IPS-18a (cell line): ENCODE measurements around the gene ANK2.
A peak's percentile ranks its signal among the peaks of the same experiment; 100 is the strongest.

ENCODE experiments used
- H3K27ac ChIP-seq: one replicate; pipeline ENCODE4 v1.5.1; 2013; ENCODE audit warnings: low read length
- H3K27me3 ChIP-seq: one replicate; pipeline ENCODE4 v1.6.1; 2013; ENCODE audit warnings: mild to moderate bottlenecking, low read length; ENCODE audit not compliant: control insufficient read depth, insufficient read depth
- H3K36me3 ChIP-seq: one replicate; pipeline ENCODE4 v1.6.1; 2013; ENCODE audit warnings: low read depth, low read length; ENCODE audit not compliant: control insufficient read depth
- H3K4me1 ChIP-seq: one replicate; pipeline ENCODE4 v1.6.1; 2013; ENCODE audit warnings: low read depth, low read length; ENCODE audit not compliant: control insufficient read depth
- H3K4me3 ChIP-seq: one replicate; pipeline ENCODE4 v1.5.1; 2013; ENCODE audit warnings: low read length
- H3K9ac ChIP-seq: one replicate; pipeline ENCODE4 v1.6.1; 2013; ENCODE audit warnings: mild to moderate bottlenecking, low read length, moderate library complexity
- H3K9me3 ChIP-seq: one replicate; pipeline ENCODE4 v1.6.1; 2013; ENCODE audit warnings: low read depth, low read length; ENCODE audit not compliant: control insufficient read depth

ANK2 gene

DNA sequence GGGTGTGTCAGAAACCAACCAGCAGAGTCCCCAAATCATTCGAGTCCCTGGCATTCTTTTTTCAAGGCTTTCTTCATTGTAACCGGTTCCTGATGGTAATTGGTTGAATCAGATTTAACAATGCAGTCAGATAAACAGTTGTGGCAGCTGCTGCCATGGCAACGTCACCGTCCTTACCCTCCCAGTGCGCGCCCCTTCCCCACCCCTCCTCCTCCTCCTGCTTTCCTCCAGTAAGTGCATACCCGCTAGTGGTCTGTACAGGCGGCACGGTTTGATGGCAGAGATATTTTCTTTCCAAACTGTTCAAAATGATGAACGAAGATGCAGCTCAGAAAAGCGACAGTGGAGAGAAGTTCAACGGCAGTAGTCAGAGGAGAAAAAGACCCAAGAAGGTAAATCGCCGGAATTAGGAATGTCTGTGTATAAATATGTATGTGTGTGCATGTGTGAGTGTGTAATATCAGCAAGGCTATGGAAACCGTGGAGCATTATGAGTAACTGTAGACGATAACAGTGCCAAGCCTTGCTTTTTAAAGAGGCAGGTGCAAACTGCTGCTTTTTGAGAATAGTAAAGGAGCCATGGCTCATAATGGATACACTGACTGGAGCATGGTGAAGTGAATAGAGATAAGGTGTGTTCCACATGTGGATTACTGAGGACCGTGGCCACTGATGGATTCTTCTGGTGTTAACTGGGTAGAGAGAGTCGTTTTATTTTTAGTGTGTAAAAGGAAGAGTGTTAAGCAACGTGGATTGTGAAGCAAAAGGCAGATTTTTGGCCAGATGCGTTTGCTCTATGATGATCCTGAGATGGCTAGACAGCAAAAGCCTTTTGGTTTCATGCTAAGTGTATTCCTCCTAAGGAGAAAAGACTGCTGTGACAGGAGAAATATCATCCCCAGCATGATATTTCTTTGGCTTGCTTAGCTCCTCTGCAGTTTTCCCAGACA lies at the start of gene ANK2:
TSS of gene ANK2 (plus strand) at position 233 of the 950 bp plus-strand sequence. CDS start at position 309, 76 bp downstream.
- H3K27me3 ChIP-seq: no peaks in the 10 kb centered on the region
- no peaks in the 10 kb centered on the region for H3K36me3 ChIP-seq
- peaks cover 24% of the 10 kb centered on the region for H3K4me1 ChIP-seq
- no peaks in the 10 kb centered on the region for H3K9me3 ChIP-seq
- H3K4me3 ChIP-seq: peak within 1 kb of the TSS; percentile 55
- H3K9ac ChIP-seq: peak within 1 kb of the TSS; percentile 42
- H3K27ac ChIP-seq: peak within 1 kb of the TSS; percentile 28

GRCh38 chr4:113003841-113004240 lies 45.6 kb upstream of the ANK2 start:
- H3K4me3 ChIP-seq: no peak overlapping the region
- no peak overlapping the region for H3K9ac ChIP-seq
- no peak overlapping the region for H3K27ac ChIP-seq
- no peaks in the 10 kb centered on the region for H3K36me3 ChIP-seq
- H3K9me3 ChIP-seq: no peaks in the 10 kb centered on the region
- no peaks in the 10 kb centered on the region for H3K27me3 ChIP-seq
- peaks cover 7% of the 10 kb centered on the region for H3K4me1 ChIP-seq

DNA sequence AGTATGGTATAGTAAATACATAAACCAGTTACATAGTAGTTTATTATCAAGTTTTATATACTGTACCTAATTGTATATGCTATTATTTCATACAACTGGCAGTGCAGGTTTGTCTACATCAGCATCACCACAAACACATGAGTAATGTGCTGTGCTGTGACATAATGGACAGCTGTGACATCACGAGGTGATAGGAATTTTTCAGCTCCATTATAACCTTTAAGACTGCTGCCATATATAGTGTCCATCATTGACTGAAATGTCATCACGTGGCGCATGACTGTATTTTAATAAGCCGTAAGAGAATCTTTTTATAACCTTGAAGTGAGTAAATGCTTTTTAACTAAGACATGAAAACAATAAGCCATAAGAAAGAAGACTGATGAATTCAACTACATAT lies 44.8 kb upstream of the ANK2 start:
- Histone ChIP-seq H3K9ac (no peak overlapping the region), H3K27me3 (no peaks in the 10 kb centered on the region), H3K36me3 (no peaks in the 10 kb centered on the region)

GRCh38 chr4:113006632-113007031 lies 42.8 kb upstream of the ANK2 start:
- Histone ChIP-seq H3K9ac (no peak overlapping the region), H3K4me1 (no peaks in the 10 kb centered on the region), H3K9me3 (no peaks in the 10 kb centered on the region), H3K27ac (no peak overlapping the region), H3K27me3 (no peaks in the 10 kb centered on the region), H3K36me3 (no peaks in the 10 kb centered on the region), H3K4me3 (no peak overlapping the region)

More for the DNA sequence above, 44.8 kb upstream of the ANK2 start:
- Histone ChIP-seq H3K27ac (no peak overlapping the region), H3K4me3 (no peak overlapping the region), H3K9me3 (no peaks in the 10 kb centered on the region), H3K4me1 (peaks cover 3% of the 10 kb centered on the region)

- no peak overlapping the region for H3K9ac ChIP-seq
- H3K9me3 ChIP-seq: no peaks in the 10 kb centered on the region
- H3K27me3 ChIP-seq: no peaks in the 10 kb centered on the region
- H3K36me3 ChIP-seq: no peaks in the 10 kb centered on the region
- no peak overlapping the region for H3K27ac ChIP-seq
- no peaks in the 10 kb centered on the region for H3K4me1 ChIP-seq
- no peak overlapping the region for H3K4me3 ChIP-seq
Measured at GRCh38 chr4:113007151-113007550, 42.3 kb upstream of the ANK2 start.

DNA sequence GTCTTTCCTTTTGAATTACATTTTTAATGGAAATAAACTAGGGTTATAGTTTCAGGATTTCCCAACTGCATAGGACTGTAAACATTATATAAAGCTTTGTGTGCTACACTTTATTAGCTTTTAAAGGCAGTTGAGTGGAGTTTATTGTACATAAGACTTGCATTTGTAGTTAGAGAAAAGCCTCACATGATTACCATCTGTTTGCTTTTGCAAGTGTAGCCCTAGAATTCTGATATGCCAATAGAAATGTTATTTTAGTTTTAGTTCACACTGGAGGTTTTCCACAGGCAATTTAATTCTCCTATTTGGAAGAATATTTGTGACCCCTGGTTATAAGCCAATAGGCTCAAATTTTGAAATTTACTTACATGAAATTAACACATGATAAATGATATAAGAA lies 41.3 kb upstream of the ANK2 start:
- no peaks in the 10 kb centered on the region for H3K27me3 ChIP-seq
- no peaks in the 10 kb centered on the region for H3K36me3 ChIP-seq
- H3K27ac ChIP-seq: no peak overlapping the region
- H3K9me3 ChIP-seq: no peaks in the 10 kb centered on the region
- H3K4me1 ChIP-seq: no peaks in the 10 kb centered on the region
- H3K4me3 ChIP-seq: no peak overlapping the region
- no peak overlapping the region for H3K9ac ChIP-seq

DNA sequence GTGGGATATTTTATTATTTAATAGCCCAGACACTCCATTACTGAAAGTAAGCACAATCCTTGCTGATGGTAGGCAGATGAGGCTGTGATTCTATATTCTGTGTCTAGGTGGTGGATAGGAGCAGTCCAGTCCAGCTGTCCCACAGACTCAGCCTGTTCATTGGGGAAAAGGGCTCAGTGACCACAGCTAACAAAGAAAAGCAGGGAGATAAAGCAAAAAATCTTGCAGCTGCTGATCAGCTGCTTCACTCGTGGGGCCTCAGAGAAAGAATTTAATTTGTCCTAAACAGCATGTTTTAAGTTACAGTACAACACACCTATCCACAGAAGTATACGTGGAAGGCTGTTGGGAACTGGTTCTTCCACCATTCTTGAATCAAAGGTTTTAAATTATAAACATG lies 40.7 kb upstream of the ANK2 start:
- Histone ChIP-seq H3K36me3 (no peaks in the 10 kb centered on the region), H3K9ac (no peak overlapping the region), H3K27me3 (no peaks in the 10 kb centered on the region), H3K27ac (no peak overlapping the region), H3K4me1 (no peaks in the 10 kb centered on the region), H3K9me3 (no peaks in the 10 kb centered on the region), H3K4me3 (no peak overlapping the region)

GRCh38 chr4:113009461-113009860 lies 40.0 kb upstream of the ANK2 start:
- no peak overlapping the region for H3K4me3 ChIP-seq
- H3K4me1 ChIP-seq: no peaks in the 10 kb centered on the region
- no peak overlapping the region for H3K9ac ChIP-seq
- H3K36me3 ChIP-seq: no peaks in the 10 kb centered on the region
- H3K9me3 ChIP-seq: no peaks in the 10 kb centered on the region
- no peaks in the 10 kb centered on the region for H3K27me3 ChIP-seq
- no peak overlapping the region for H3K27ac ChIP-seq

DNA sequence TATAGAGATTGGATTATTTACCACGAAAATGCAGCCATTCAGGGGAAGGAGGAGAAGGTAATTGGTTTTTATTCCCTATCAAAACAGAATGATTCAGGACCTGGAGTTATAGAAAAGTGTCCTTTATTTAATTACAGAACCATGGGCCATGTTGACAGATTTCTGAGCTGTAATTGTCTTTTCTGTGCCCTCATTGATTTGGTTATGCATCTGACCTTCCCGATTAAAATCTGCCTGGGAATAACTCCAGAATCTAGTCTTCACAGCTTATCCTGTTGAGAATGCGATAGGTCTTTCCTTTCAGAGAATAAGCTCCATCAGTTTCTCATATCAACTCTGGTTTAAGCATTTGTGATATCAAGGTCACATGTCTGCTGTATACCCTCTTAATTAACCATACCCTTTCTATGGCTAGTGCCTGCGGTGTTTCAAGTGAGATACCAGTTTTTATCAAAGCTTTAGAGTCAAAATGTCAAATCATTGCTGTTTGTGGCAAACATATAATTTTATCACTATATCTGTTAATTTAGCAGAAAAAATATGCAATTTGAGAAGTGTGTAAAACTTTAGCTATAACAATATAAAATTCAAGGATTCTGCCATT lies 37.2 kb upstream of the ANK2 start:
- Histone ChIP-seq H3K27me3 (no peaks in the 10 kb centered on the region), H3K4me1 (no peaks in the 10 kb centered on the region), H3K4me3 (no peak overlapping the region), H3K36me3 (no peaks in the 10 kb centered on the region), H3K27ac (no peak overlapping the region), H3K9me3 (no peaks in the 10 kb centered on the region), H3K9ac (no peak overlapping the region)

GRCh38 chr4:113012786-113013185 lies 36.7 kb upstream of the ANK2 start:
- Histone ChIP-seq H3K4me1 (no peaks in the 10 kb centered on the region), H3K9me3 (no peaks in the 10 kb centered on the region), H3K27me3 (no peaks in the 10 kb centered on the region), H3K36me3 (no peaks in the 10 kb centered on the region), H3K27ac (no peak overlapping the region), H3K9ac (no peak overlapping the region), H3K4me3 (no peak overlapping the region)

GRCh38 chr4:113013751-113014150 lies 35.7 kb upstream of the ANK2 start:
- no peaks in the 10 kb centered on the region for H3K27me3 ChIP-seq
- no peaks in the 10 kb centered on the region for H3K36me3 ChIP-seq
- H3K9me3 ChIP-seq: no peaks in the 10 kb centered on the region
- no peak overlapping the region for H3K27ac ChIP-seq
- no peaks in the 10 kb centered on the region for H3K4me1 ChIP-seq
- H3K9ac ChIP-seq: no peak overlapping the region
- H3K4me3 ChIP-seq: no peak overlapping the region

DNA sequence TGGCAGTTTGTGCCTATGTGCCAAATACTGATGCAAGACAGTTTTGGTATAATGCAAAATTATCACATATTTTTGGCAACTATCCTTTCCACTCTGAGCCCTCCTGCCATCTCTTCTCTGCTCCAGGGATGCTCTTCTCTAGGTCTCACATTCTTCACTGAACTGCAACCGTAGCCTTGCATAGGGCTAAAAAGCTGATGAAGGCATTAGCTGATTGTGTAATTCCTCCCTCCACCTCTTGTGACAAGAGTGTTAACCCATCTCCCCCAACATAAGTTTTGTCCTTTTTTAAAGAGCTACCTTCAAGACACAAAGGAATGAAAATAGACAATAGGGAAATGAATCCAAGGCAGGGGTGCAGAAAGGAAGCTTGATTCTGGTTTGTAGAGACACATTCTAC lies 33.1 kb upstream of the ANK2 start:
- H3K4me1 ChIP-seq: no peaks in the 10 kb centered on the region
- H3K27me3 ChIP-seq: no peaks in the 10 kb centered on the region
- no peak overlapping the region for H3K4me3 ChIP-seq
- H3K9me3 ChIP-seq: no peaks in the 10 kb centered on the region
- H3K9ac ChIP-seq: no peak overlapping the region
- no peak overlapping the region for H3K27ac ChIP-seq
- H3K36me3 ChIP-seq: no peaks in the 10 kb centered on the region
